Superior temporal gyrus (tissue), 1 donor: ENCODE results near the gene ZNF785.
"Not testable (repeated sequence)": the region's sequence is repeated elsewhere in the genome, so short reads cannot be mapped to it uniquely, and the experiment has no call there.

Source experiments
- DNase-seq: peaks from one replicate; pipeline ENCODE4 v3.0.0-alpha.2; 2016; ENCODE audit errors: extremely low spot score

The ZNF785 gene

GRCh38 chr16:30585400-30586191, at the start of gene ZNF785:
Gene ZNF785 (minus strand): TSS chr16:30585697. CDS start chr16:30585611, 86 bp downstream.
- peak; percentile 99 for DNase-seq

- no peak for DNase-seq
Measured at GRCh38 chr16:30633526-30633925, 48.0 kb upstream of the ZNF785 start.

GRCh38 chr16:30632454-30632853, 47.0 kb upstream of the ZNF785 start:
- not testable (repeated sequence) for DNase-seq

- DNase-seq: peak; percentile 94
Measured at GRCh38 chr16:30628628-30629540, 43.4 kb upstream of the ZNF785 start.

- DNase-seq: no peak
Measured at GRCh38 chr16:30626236-30626635, 40.7 kb upstream of the ZNF785 start.

GRCh38 chr16:30623536-30624283, 38.2 kb upstream of the ZNF785 start:
- DNase-seq: no peak

- DNase-seq: no peak
Measured at GRCh38 chr16:30622455-30623032, 37.0 kb upstream of the ZNF785 start.

GRCh38 chr16:30621765-30622164, 36.3 kb upstream of the ZNF785 start:
- DNase-seq: no peak

GRCh38 chr16:30620169-30620568, 34.7 kb upstream of the ZNF785 start:
- DNase-seq: no peak

GRCh38 chr16:30619638-30620037, 34.1 kb upstream of the ZNF785 start:
- DNase-seq: no peak

GRCh38 chr16:30619202-30619601, 33.7 kb upstream of the ZNF785 start:
- no peak for DNase-seq

- no peak for DNase-seq
Measured at GRCh38 chr16:30615358-30616091, 30.0 kb upstream of the ZNF785 start.

- DNase-seq: peak; percentile 100
Measured at GRCh38 chr16:30609926-30610839, 24.7 kb upstream of the ZNF785 start, which contains the start of gene ZNF689. Gene ZNF689 (minus strand): TSS chr16:30610389. CDS start chr16:30610041, 348 bp downstream.

- DNase-seq: peak; percentile 36
Measured at GRCh38 chr16:30609002-30609925, 23.8 kb upstream of the ZNF785 start.

GRCh38 chr16:30606004-30606403, 20.5 kb upstream of the ZNF785 start:
- no peak for DNase-seq

- no peak for DNase-seq
Measured at GRCh38 chr16:30605158-30605557, 19.7 kb upstream of the ZNF785 start.

- no peak for DNase-seq
Measured at GRCh38 chr16:30604316-30604947, 18.9 kb upstream of the ZNF785 start.

GRCh38 chr16:30603945-30604315, 18.4 kb upstream of the ZNF785 start:
- DNase-seq: no peak
